Ovary (tissue), 9 donors: Measurements from ENCODE around the gene SLC26A2. TPM values are rescaled to one million over a fixed set of nuclear protein-coding genes. Genes with fewer than 3 reads are reported as not detected.

Source experiments
- DNase-seq, 5 donors: peaks; one replicate each; pipeline ENCODE4 v3.0.0-alpha.2; 2019 to 2020
- H3K27ac ChIP-seq, 2 donors: fragments of 200-600 bp; one replicate each; pipeline versions ENCODE4 v1.5.1 to v1.8.0; 2019 to 2022
- H3K27me3 ChIP-seq: fragments of 200-600 bp; one replicate; pipeline ENCODE4 v1.8.0; 2022
- H3K36me3 ChIP-seq: fragments of 200-600 bp; sonication (generic); one replicate; pipeline ENCODE4 v1.5.1; 2019
- H3K4me1 ChIP-seq: one replicate; pipeline ENCODE4 v1.8.1; 2013; ENCODE audit warnings: mild to moderate bottlenecking, moderate library complexity; ENCODE audit not compliant: insufficient read depth
- H3K4me3 ChIP-seq: fragments of 200-600 bp; sonication (generic); one replicate; pipeline ENCODE4 v1.5.1; 2017
- H3K9me3 ChIP-seq, 2 donors: fragments of 200-600 bp in 1 of 2; sonication (generic) in 1 of 2; one replicate each; pipeline versions ENCODE4 v1.5.1 to v1.8.1; 2013 to 2019; ENCODE audit warnings: mild to moderate bottlenecking in 1 of 2, moderate library complexity in 1 of 2
- CTCF ChIP-seq, 3 donors: fragments of 450-650 bp in 2 of 3; fragments of 200-600 bp in 1 of 3; IDR thresholded peaks; one replicate each; pipeline versions ENCODE4 v1.5.1 to v1.8.0; 2016 to 2022; ENCODE audit warnings: antibody characterized with exemption in 3 of 3, mild to moderate bottlenecking in 1 of 3
- EP300 ChIP-seq: sonication (generic); formaldehyde crosslinking; IDR thresholded peaks from one replicate; pipeline ENCODE4 v1.6.1; 2017; ENCODE audit warnings: antibody characterized with exemption
- POLR2A ChIP-seq: fragments of 450-650 bp; IDR thresholded peaks from one replicate; pipeline ENCODE4 v1.6.1; 2017; ENCODE audit warnings: antibody characterized with exemption, mild to moderate bottlenecking, moderate library complexity
- WGBS, 3 donors: extraction: QIAGEN DNeasy Blood & Tissue Kit in 1 of 3; methylation state at CpG; one replicate each; pipeline versions ENCODE4 v1.1.5 to v1.1.7; 2013 to 2017; 5-methylcytosine and 5-hydroxymethylcytosine counted together
- intact Hi-C, 4 donors: fragments of 100-400 bp; cut with DNase I; formaldehyde crosslinking; loops; one replicate each; pipeline versions ENCODE4 v1.11.0 to v1.15.1; 2022 to 2023
- polyA plus RNA-seq, 2 donors: library from polyadenylated mRNA; stranded (reverse); fragments of 200-250 nt in 1 of 2; fragments of 350-450 nt in 1 of 2; fragmentation: Illumina TruSeq in 1 of 2; extraction: RNeasy Lipid Tissue Mini Kit (QIAGEN cat#74804) in 1 of 2; gene quantifications; one replicate each; pipeline ENCODE4 v1.2.3, GENCODE V29; 2013 to 2014
- total RNA-seq, 7 donors: library from RNA; depleted of rRNA in 2 of 7; stranded (reverse); fragments of >200 nt in 2 of 7; fragmentation: NEBNext Ultra II Directional in 3 of 7; extraction: Animal tissue kit (Norgen Biotek cat#: 25700) in 3 of 7; gene quantifications; one replicate each; pipeline versions ENCODE4 v1.1.0 to v1.2.4, GENCODE V29; 2016 to 2023
- donor health status: DM: no; HTN: no; CAD: no; lungs with moderate emphysema.
- donor health status: DM: no; HTN: no; CAD: no.
- donor health status: Bipolar disorder and iron deficiency.
- donor health status: DM: yes; HTN: yes; CAD: no.
- donor health status: DM: no; HTN: no; CAD: no.
- donor health status: DM: yes; HTN: yes; CAD: no.

The SLC26A2 gene
- total and polyA plus RNA-seq, 9 donors: 4.4 to 19.0 (median 13.3) TPM

GRCh38 chr5:149930749-149931574 lies 29.6 kb upstream of the SLC26A2 start:
- DNase-seq: no peak

GRCh38 chr5:149931992-149932436 lies 28.5 kb upstream of the SLC26A2 start:
- Histone ChIP-seq H3K27ac (peak overlapping the region in 1 of 2 donors; percentile 30), H3K27me3 (no peaks in the 10 kb centered on the region), H3K9me3 (no peaks in the 10 kb centered on the region), H3K4me3 (no peak overlapping the region), H3K4me1 (peaks cover 3% of the 10 kb centered on the region), H3K36me3 (no peaks in the 10 kb centered on the region)
- no peak for TF ChIP-seq POLR2A
- no peak for TF ChIP-seq CTCF (IDR thresholded peaks at IDR 0.05)
- no peak for TF ChIP-seq EP300
- 16 to 46% (median 30%) methylated on average over 14 of the region's 14 CpGs for WGBS, 3 donors
- intact Hi-C loops: no loop called here
- no peak for DNase-seq

More at GRCh38 chr5:149930749-149931574, 29.6 kb upstream of the SLC26A2 start:
- intact Hi-C loops: no loop called here
- no peaks in the 10 kb centered on the region for H3K27me3 ChIP-seq
- 70 to 73% (median 71%) methylated on average over 7 of the region's 7 CpGs for WGBS, 3 donors
- no peak overlapping the region for H3K27ac ChIP-seq
- H3K4me1 ChIP-seq: peaks cover 3% of the 10 kb centered on the region
- no peaks in the 10 kb centered on the region for H3K9me3 ChIP-seq
- H3K36me3 ChIP-seq: no peaks in the 10 kb centered on the region
- TF ChIP-seq POLR2A (no peak), CTCF (IDR thresholded peaks at IDR 0.05) (no peak), EP300 (no peak)
- no peak overlapping the region for H3K4me3 ChIP-seq

- peak in 3 of 5 donors; percentile 15 to 45 (median 28) for DNase-seq
- peaks cover 3% of the 10 kb centered on the region for H3K4me1 ChIP-seq
- H3K36me3 ChIP-seq: no peaks in the 10 kb centered on the region
- H3K27ac ChIP-seq: peak overlapping the region in 1 of 2 donors; percentile 30
- H3K4me3 ChIP-seq: no peak overlapping the region
- intact Hi-C loops: no loop called here
- H3K9me3 ChIP-seq: no peaks in the 10 kb centered on the region
- TF ChIP-seq EP300: no peak
- no peak for TF ChIP-seq POLR2A
- TF ChIP-seq CTCF (IDR thresholded peaks at IDR 0.05): no peak
- WGBS, 3 donors: 61 to 73% (median 71%) methylated on average over 25 of the region's 25 CpGs
- H3K27me3 ChIP-seq: no peaks in the 10 kb centered on the region
Measured at GRCh38 chr5:149932445-149933350, 27.9 kb upstream of the SLC26A2 start.

- no peak for TF ChIP-seq POLR2A
- no peak for TF ChIP-seq CTCF (IDR thresholded peaks at IDR 0.05)
- no peak for TF ChIP-seq EP300
- Histone ChIP-seq H3K4me3 (no peak overlapping the region), H3K4me1 (no peaks in the 10 kb centered on the region), H3K36me3 (no peaks in the 10 kb centered on the region), H3K27ac (no peak overlapping the region), H3K27me3 (no peaks in the 10 kb centered on the region), H3K9me3 (no peaks in the 10 kb centered on the region)
- intact Hi-C loops: no loop called here
- WGBS, 3 donors: 40 to 46% (median 46%) methylated on average over 8 of the region's 8 CpGs
- peak in 3 of 5 donors; percentile 19 to 73 (median 48) for DNase-seq
Measured at GRCh38 chr5:149935431-149935901, 25.1 kb upstream of the SLC26A2 start.
